Measurements from ENCODE around the gene FIBCD1.
"Not testable (repeated sequence)": the region's sequence is repeated elsewhere in the genome, so short reads cannot be mapped to it uniquely, and the experiment has no call there.

The FIBCD1 gene

DNA sequence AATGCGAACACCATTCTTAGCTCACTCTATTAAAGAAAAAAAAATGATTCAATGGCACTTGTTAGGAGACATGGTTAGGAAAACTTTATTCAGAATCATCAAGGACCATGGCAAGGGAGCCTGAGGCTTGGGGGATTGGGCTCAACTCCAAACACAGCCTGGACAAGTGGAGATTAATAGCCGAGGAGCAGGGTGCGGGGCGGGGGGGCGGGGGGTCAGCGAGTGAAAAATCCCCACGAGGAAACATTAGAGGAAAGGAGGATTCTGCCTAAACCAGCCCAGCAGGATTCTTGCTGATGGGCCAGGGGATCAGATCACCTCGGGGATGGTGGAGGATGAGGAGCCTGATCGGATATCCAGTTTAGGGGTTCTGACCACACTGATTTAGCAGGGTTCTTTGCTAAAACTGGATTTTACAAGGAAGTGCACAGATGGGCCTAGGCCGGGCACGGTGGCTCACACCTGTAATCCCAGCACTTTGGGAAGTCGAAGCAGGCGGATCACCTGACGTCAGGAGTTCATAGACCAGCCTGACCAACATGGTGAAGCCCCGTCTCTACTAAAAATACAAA lies 24.4 kb upstream of the FIBCD1 start:
- CTCF ChIA-PET: no interaction called here

DNA sequence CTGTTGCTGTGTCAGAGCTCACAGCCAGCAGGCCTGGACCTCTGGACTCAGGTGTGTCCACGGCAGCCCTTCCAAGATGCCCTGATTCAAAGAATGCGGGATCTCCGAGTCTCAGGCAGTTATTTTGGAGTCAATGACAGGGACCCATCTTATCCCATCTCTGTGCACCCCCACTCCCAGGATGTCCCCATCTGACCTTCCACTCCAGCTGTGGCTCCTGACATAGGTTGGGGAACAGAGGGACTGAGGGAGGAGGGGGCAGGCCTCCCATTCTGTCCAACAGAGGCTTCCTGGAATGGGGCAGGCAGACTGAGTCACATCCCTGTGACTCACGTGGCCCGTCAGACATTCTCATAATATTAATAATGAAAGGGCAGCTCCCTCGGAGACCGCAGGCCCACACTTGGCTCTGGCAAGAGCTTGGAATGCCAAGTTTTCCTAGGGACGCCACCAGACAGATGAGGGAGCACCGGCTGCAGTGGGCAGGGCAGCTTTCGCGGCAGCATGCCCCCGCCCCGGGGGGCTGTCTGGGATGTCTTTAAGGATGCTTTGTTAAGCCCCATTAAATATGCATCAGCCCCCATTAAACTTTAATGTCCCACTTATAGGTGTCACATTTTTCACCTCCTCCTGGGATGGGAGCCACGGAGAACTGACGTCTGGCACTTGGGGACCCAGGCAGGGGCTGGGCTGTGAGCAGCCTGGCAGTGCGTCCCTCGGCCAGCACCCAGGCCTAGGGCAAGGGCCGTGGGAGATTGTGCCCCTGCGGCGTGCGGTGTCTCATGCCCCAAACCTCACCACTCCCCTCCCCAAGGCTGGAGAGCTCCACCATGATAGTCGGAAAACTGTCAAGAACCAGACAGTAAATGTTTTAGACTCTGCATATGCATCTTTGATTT lies 23.6 kb upstream of the FIBCD1 start:
- Mint-ChIP-seq H3K27me3 (peaks cover 4% of the 10 kb centered on the region), H3K4me3 (no peak overlapping the region), H3K36me3 (peaks cover 3% of the 10 kb centered on the region), H3K4me1 (no peaks in the 10 kb centered on the region), H3K27ac (no peak overlapping the region), H3K9me3 (peaks cover 9% of the 10 kb centered on the region)
- CTCF ChIA-PET: no interaction called here
- no peak for DNase-seq

More for the DNA sequence above, 24.4 kb upstream of the FIBCD1 start:
- Mint-ChIP-seq H3K4me3 (no peak overlapping the region), H3K4me1 (no peaks in the 10 kb centered on the region), H3K9me3 (peaks cover 5% of the 10 kb centered on the region), H3K27ac (no peak overlapping the region), H3K36me3 (peaks cover 3% of the 10 kb centered on the region), H3K27me3 (peaks cover 4% of the 10 kb centered on the region)
- DNase-seq: no peak

DNA sequence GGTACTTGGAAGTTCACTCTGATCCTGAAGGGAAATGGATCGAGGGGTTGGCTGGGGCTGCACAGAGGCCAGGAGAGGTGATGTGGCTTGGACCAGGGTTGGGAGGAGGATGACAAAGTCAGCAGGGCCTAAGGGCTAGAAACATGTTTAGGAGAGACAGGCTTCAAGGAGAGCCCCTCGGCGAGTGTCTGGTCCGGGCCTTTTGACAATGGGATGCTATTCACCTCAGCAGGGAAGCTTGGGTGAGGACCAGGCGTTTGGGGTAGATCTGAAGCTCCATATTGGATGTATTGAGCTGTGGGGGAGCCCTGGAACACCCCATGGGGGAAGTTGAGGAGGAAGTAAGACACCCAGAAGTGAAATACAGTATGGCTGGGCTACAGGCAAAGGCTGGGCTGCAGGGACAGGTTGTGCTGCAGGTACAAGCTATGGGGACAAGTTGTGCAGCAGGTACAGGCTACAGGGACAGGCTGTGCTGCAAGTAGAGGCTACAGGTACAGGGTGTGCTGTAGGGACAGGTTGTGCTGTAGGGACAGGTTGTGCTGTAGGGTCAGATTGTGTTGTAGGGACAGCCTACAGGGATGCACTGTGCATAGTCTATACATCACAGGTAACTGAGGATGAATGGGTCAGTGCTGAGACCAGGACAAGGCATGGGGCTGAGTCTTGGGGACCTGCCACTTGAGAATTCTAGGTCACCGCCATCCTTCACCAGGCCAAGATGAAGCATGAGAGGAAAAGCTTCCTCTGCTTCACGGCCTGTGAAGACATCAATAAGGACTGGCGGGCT lies 22.7 kb upstream of the FIBCD1 start:
- H3K4me1 Mint-ChIP-seq: no peaks in the 10 kb centered on the region
- H3K9me3 Mint-ChIP-seq: peaks cover 9% of the 10 kb centered on the region
- no peak for DNase-seq
- peaks cover 4% of the 10 kb centered on the region for H3K27me3 Mint-ChIP-seq
- CTCF ChIA-PET: no interaction called here
- no peak overlapping the region for H3K4me3 Mint-ChIP-seq
- H3K27ac Mint-ChIP-seq: no peak overlapping the region
- H3K36me3 Mint-ChIP-seq: peaks cover 3% of the 10 kb centered on the region

DNA sequence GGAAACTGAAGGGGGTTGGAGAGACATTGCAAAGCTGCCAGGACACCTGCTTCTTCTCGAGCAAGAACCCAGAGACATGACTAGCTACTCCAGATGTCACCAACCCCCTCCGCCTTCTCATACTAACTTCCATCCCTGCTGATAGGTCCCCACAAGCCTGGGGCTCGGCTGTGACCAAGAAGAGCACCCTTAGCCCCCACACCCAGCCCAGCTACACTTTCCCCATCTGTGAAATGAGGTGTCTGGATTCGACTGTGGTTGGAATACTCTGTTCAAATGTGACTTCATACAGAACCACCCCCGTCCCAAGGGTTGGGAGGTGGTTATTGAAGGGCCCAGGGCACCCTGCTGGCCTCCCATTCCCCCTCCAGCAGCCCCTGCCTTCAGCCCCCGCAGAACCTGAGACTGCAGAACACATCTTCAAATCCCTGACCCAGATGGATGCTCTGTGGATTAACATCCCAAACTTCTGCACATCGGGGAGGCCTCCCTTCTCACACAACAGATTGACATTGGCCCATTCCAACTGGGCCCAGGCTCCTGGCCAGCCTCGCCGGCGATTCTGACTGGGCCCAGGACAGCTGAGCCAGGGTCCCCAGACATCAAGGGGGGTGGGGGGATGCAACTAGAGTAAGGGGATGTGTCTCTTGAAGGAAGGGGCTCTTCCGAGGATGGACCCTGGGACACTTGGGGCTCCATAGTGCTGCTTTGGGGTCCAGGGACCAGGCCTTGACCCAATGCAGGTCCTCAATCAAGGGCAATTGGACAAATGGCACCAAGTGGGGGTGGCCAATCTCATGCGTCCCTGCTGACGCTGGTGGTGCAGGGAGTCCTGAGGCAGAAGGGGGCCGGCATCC lies 21.7 kb upstream of the FIBCD1 start:
- peaks cover 3% of the 10 kb centered on the region for H3K36me3 Mint-ChIP-seq
- CTCF ChIA-PET: no interaction called here
- no peaks in the 10 kb centered on the region for H3K4me1 Mint-ChIP-seq
- H3K9me3 Mint-ChIP-seq: peaks cover 9% of the 10 kb centered on the region
- no peak for DNase-seq
- H3K4me3 Mint-ChIP-seq: no peak overlapping the region
- peaks cover 4% of the 10 kb centered on the region for H3K27me3 Mint-ChIP-seq
- no peak overlapping the region for H3K27ac Mint-ChIP-seq

DNA sequence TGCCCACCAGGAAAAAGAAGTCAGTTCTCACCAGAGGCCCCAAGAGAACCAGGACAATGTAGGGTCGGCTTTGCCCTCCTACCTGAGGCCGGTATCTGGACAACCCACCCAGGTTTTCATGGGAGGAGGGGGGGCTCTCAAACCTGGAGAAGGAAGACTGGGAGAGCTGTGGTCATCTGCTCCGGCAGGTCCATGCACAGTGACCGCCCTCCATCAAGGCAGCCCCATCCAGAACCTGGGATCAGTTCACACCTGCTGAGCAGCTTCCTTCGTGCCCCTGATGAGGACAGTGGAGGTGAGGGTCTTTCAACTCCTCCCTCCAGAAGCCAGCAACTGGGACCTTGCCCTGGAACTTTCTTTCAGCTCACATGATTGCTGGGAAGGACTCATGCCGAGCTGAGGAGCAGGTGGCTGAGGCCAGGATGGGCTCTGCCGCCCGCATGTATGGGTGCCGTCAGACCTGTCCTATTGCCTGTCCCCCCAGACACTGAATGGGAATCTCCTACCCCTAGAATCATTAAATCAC lies 20.8 kb upstream of the FIBCD1 start:
- peaks cover 9% of the 10 kb centered on the region for H3K9me3 Mint-ChIP-seq
- no peak overlapping the region for H3K4me3 Mint-ChIP-seq
- no peak for DNase-seq
- H3K27me3 Mint-ChIP-seq: peaks cover 4% of the 10 kb centered on the region
- CTCF ChIA-PET: no interaction called here
- H3K36me3 Mint-ChIP-seq: peaks cover 3% of the 10 kb centered on the region
- no peaks in the 10 kb centered on the region for H3K4me1 Mint-ChIP-seq
- H3K27ac Mint-ChIP-seq: no peak overlapping the region

DNA sequence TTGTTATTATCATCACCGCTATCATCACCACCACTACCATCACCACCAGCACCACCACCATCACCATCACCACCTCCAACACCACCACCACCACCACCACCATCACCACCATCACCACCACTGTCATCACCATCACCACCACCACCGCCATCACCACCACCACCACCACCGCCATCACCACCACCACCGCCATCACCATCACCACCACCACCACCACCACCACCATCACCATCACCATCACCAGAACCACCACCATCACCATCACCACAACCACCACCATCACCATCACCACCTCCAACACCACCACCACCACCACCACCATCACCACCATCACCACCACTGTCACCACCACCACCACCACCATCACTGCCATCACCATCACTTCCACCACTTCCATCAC lies 19.5 kb upstream of the FIBCD1 start:
- H3K9me3 Mint-ChIP-seq, H3K36me3 Mint-ChIP-seq, CTCF ChIA-PET, H3K27me3 Mint-ChIP-seq, H3K4me3 Mint-ChIP-seq, H3K4me1 Mint-ChIP-seq, DNase-seq: not testable (repeated sequence)
- peak overlapping the region; percentile 24 for H3K27ac Mint-ChIP-seq

DNA sequence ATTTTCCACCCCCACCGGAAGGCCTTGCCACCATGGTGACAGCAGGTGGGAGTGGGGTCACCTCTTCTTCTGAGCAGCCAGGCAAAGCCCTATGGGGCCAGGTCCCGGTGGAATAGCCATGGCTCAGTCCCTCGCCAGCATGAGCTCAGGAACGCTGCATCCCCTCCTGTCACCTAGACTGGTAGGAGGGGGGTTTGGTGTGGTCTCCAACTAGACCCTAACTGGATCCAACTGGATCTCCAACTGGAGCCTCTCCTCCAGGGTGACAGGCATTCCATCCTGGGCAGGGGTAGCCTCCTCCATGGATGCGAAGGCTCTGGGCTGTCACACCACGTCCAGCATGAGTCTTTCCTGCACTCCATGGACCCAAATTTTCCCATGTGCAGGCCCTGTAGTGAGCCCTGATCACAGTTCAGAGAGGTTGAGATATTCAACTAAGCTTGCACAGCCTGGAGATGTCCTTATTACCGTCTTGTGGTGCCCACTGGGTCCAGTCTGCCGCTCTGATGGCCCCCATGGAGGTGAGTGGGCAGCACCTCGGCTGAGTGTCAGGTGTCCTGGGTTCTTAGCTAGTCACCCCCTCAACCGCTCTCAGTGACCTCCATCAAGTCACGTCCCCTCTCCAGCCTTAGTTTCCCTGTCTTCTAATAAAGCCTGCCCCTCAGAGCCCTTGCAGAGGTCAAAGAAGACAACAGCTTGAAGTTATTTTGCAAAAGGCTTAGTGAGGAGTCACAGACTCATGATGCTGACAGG lies 18.6 kb upstream of the FIBCD1 start:
- H3K9me3 Mint-ChIP-seq: peaks cover 9% of the 10 kb centered on the region
- peaks cover 3% of the 10 kb centered on the region for H3K36me3 Mint-ChIP-seq
- no peaks in the 10 kb centered on the region for H3K4me1 Mint-ChIP-seq
- H3K4me3 Mint-ChIP-seq: no peak overlapping the region
- CTCF ChIA-PET: no interaction called here
- peaks cover 4% of the 10 kb centered on the region for H3K27me3 Mint-ChIP-seq
- DNase-seq: no peak
- no peak overlapping the region for H3K27ac Mint-ChIP-seq

DNA sequence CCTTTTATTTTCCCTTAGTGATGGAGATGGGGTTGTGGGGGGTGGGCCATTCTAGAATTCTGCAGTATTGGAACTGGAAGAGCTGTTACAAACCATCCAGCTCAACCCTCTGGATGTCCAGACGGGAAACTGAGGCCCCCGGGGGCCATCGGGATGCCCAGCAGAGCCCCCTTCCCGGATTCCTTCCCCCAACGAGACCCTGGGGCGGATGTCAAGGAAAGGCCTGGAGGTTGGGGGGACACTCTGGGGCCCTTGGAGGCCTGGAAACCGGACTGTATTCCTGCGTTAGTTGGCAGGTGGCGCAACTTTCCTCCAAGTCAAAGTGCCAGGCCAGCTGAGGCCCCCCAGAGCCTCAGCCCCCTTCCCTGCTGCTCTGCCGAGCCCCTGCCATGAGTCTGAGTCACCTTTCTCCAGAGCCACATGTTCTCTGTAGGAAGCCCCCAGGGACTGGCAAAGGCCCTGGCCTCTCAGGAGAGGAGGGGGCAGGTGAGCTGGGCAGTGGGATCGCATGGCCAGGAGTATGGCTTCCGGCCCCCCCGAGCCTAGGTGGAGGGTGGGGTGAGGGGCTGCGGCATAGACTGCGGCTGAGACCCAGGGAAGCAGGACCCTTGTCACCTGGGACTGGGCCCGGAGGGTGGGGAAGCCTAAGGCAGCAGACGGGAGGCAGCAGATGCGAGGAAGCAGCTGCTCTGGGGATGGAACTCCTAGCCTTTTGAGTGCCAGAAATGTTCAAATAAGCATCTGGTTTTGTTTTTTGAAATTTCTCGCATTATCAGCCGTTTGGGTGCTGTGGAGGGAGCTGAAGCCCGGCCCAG lies 17.8 kb upstream of the FIBCD1 start:
- Mint-ChIP-seq H3K4me3 (no peak overlapping the region), H3K27me3 (peaks cover 4% of the 10 kb centered on the region), H3K27ac (no peak overlapping the region), H3K9me3 (peaks cover 9% of the 10 kb centered on the region), H3K4me1 (no peaks in the 10 kb centered on the region), H3K36me3 (peaks cover 3% of the 10 kb centered on the region)
- no peak for DNase-seq
- CTCF ChIA-PET: no interaction called here

DNA sequence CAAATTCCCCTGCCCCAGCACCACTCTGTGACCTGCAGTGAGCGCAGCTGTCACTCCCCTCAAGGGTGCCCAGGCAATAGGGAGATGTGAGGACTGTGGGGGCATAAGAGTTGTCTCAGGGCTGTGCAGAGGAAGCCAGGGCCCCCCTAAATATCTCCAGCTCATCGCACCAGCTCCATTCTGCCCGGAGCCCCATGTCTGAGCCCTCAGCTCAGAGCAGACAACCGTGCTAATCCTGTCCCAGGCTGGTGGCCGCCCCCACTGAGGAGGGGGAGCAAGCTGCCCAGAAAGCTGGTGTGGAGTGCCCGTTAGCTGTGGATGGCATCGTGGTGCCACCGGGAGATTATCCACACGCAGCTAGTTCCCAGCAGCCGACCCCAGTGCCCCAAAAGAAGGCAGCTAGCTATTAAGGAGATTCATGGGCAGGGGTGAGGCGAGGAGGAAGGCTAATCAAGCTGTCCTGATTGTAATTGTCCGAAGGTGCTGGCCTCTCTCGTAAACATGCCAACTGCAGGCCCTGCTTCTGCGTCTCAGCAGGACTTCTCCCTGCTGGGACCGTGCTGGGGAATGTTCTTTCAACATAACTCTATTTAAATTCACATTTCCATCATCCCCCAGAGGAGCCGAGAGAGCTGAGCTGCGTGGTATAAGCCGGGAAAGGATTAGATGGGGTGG lies 17.0 kb upstream of the FIBCD1 start:
- no peak for DNase-seq
- Mint-ChIP-seq H3K4me3 (no peak overlapping the region), H3K9me3 (peaks cover 10% of the 10 kb centered on the region), H3K36me3 (peaks cover 3% of the 10 kb centered on the region), H3K27me3 (peaks cover 5% of the 10 kb centered on the region), H3K27ac (no peak overlapping the region), H3K4me1 (no peaks in the 10 kb centered on the region)
- CTCF ChIA-PET: no interaction called here

DNA sequence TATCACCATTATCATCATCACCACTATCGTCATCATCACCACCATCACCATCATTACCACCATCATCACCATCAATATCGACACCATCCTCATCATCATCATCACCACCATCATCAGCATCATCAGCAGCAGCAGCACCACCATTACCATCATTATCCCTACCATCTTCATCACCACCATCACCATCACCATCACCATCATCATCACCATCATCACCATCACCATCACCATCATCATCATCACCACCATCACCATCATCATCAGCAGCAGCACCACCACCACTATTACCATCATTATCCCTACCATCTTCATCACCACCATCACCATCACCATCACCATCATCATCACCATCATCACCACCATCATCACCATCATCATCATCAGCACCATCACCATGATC lies 15.9 kb upstream of the FIBCD1 start:
- H3K4me1 Mint-ChIP-seq, H3K27ac Mint-ChIP-seq, H3K4me3 Mint-ChIP-seq, DNase-seq, CTCF ChIA-PET, H3K36me3 Mint-ChIP-seq: not testable (repeated sequence)
- peaks cover 11% of the 10 kb centered on the region for H3K9me3 Mint-ChIP-seq
- peaks cover 10% of the 10 kb centered on the region for H3K27me3 Mint-ChIP-seq

DNA sequence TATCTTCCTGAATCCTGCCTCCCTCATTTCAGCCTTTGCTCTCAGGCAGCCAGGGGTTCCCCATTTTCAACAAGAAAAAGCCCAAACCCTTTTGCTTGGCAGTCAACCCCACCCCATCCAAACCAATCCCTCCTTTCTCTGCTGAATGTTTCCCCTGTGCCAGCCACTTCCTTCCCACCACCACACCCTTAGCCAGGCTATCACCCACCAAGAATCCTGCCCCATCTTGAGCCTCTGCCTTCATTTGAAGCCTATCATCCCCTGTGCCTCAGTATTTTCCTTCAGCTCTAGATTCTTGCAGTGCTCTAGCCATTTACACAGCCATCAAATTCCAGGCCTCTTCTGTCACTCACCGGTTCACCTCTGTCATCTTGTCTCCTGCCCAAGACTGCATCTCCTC lies 15.3 kb upstream of the FIBCD1 start:
- Mint-ChIP-seq H3K36me3 (peaks cover 3% of the 10 kb centered on the region), H3K9me3 (peaks cover 11% of the 10 kb centered on the region), H3K4me3 (no peak overlapping the region), H3K4me1 (no peaks in the 10 kb centered on the region), H3K27me3 (peaks cover 12% of the 10 kb centered on the region), H3K27ac (no peak overlapping the region)
- CTCF ChIA-PET: no interaction called here
- no peak for DNase-seq

DNA sequence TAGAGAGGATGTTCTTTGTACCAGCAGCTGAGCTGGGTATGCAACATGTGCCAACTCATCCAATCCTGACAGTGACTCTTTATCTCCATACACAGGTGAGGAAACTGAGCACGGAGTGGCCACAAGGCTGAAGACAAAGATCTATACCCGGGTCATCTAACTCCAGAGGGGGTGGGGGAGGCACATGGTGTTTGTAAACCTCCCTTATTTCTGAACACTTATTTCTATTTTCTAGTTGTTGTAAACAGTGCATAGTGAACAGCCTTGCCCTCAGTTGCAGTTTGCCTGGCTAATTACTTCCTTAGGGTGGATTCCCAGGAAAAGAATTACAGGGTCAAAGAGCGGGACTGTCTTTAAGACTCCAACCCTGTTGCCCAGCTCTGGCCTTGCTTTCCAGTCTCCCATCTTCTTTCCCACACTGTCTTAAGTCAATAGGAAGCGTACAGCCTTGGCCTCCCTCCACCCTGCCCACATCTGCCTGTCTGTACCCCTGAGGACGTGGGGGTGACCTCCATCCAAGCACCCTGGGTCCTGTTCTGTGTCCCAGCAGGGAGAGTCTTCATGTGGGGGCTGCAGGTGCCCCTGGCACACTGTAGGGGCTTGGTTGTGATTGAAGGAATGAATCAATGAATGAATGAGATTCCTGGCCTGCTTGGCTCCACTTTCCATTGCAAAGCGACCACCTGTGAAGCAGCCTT lies 13.2 kb upstream of the FIBCD1 start:
- H3K9me3 Mint-ChIP-seq: peaks cover 2% of the 10 kb centered on the region

More for the DNA sequence above, 13.2 kb upstream of the FIBCD1 start:
- peaks cover 32% of the 10 kb centered on the region for H3K27me3 Mint-ChIP-seq
- DNase-seq: no peak
- no peak overlapping the region for H3K4me3 Mint-ChIP-seq
- peaks cover 2% of the 10 kb centered on the region for H3K4me1 Mint-ChIP-seq
- CTCF ChIA-PET: interaction anchor here (1.8 kb wide), 1 partner anchor 9 kb away, joined by 4 read pairs; no protein-coding TSS in a partner anchor
- no peaks in the 10 kb centered on the region for H3K36me3 Mint-ChIP-seq
- no peak overlapping the region for H3K27ac Mint-ChIP-seq
